ENCODE measurements around the gene CCDC116. TPM values are rescaled to one million over a fixed set of nuclear protein-coding genes. Genes with fewer than 3 reads are reported as not detected.

The CCDC116 gene
- total and polyA plus RNA-seq, 2 experiments from 2014 or later: 0.14 TPM; not detected in 1

DNA sequence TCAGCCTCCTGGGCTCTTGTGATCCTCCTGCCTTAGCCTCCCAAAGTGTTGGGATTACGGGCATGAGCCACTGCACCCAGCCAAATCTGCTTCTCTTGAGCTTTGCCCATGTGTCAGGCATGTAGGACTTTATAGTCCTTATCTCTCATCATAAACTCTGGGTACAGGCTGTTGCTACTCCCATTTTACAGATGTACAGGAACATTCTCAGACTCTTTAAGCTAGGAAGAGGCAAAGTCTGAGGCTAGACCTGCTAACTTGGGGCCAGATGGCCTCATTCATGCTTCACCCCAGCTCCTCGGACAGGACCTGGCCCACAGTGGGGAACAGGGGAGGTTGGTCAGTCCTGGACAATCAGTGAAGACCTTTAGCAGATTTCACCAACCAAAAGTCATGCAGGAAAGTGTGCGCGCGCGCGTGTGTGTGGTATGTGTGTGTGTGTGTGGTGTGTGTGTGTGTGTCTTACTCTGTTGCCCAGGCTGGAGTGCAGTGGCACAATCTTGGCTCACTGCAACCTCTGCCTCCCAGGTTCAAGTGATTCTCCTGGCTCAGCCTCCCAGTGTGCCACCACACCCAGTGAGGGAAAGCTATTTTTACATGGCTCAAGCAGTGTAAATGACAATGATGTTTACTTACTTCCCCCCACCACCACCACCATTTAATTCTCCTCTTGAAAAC is 26.5 kb upstream of the CCDC116 start:
- ATAC-seq: no peak
- Histone ChIP-seq H3K36me3 (ENCODE audit: insufficient read depth) (no peaks in the 10 kb centered on the region; the same call in 1 of the 2 replicates), H2AFZ (no peak overlapping the region), H3K4me3 (no peak overlapping the region), H3F3A (replicated peaks; ENCODE audit: low read depth) (no peaks in the 10 kb centered on the region; the same call in 1 of the 2 replicates), H3K79me2 (replicated peaks; ENCODE audit: insufficient read depth) (peaks cover 98% of the 10 kb centered on the region), H4K20me1 (replicated peaks; ENCODE audit: insufficient read depth) (peaks cover 51% of the 10 kb centered on the region), H3K27me3 (ENCODE audit: insufficient read depth) (no peaks in the 10 kb centered on the region), H3K9me2 (ENCODE audit: insufficient read depth) (no peaks in the 10 kb centered on the region), H3K4me2 (no peak overlapping the region), H3K4me1 (ENCODE audit: insufficient read depth) (no peaks in the 10 kb centered on the region), H3K27ac (ENCODE audit: low read depth) (no peak overlapping the region)
- no peak overlapping the region for H3K4me3 Mint-ChIP-seq
- DNase-seq (ENCODE audit: low spot score): no peak
- H3K27me3 Mint-ChIP-seq (ENCODE audit: insufficient read depth, low read depth, poor library complexity): peaks cover 7% of the 10 kb centered on the region
- H3K27ac Mint-ChIP-seq: no peak overlapping the region
- peaks cover 28% of the 10 kb centered on the region for H3K36me3 Mint-ChIP-seq (ENCODE audit: low read depth)
- H3K4me1 Mint-ChIP-seq: peaks cover 7% of the 10 kb centered on the region; the same call in 1 of the 3 replicates
- TF ChIP-seq NANOG (IDR thresholded peaks at IDR 0.05; ENCODE audit: borderline replicate concordance) (no peak), CREB1 (CRISPR knock-in tag; IDR thresholded peaks at IDR 0.05; ENCODE audit: low read depth) (no peak), EZH2phosphoT487 (IDR thresholded peaks at IDR 0.05; ENCODE audit: unreplicated experiment) (no peak), ZNF114 (CRISPR knock-in tag; IDR thresholded peaks at IDR 0.05) (no peak), JUNB (IDR thresholded peaks at IDR 0.05; ENCODE audit: unreplicated experiment) (no peak), EZH2 (IDR thresholded peaks at IDR 0.05; ENCODE audit: low read depth, unreplicated experiment) (no peak), POLR2AphosphoS5 (IDR thresholded peaks at IDR 0.05; ENCODE audit: low read depth) (no peak), STAT1 (IDR thresholded peaks at IDR 0.05; ENCODE audit: unreplicated experiment) (no peak), ZNF331 (CRISPR knock-in tag; IDR thresholded peaks at IDR 0.05; ENCODE audit: low read depth) (no peak)
- TF ChIP-seq, protein P1, sequence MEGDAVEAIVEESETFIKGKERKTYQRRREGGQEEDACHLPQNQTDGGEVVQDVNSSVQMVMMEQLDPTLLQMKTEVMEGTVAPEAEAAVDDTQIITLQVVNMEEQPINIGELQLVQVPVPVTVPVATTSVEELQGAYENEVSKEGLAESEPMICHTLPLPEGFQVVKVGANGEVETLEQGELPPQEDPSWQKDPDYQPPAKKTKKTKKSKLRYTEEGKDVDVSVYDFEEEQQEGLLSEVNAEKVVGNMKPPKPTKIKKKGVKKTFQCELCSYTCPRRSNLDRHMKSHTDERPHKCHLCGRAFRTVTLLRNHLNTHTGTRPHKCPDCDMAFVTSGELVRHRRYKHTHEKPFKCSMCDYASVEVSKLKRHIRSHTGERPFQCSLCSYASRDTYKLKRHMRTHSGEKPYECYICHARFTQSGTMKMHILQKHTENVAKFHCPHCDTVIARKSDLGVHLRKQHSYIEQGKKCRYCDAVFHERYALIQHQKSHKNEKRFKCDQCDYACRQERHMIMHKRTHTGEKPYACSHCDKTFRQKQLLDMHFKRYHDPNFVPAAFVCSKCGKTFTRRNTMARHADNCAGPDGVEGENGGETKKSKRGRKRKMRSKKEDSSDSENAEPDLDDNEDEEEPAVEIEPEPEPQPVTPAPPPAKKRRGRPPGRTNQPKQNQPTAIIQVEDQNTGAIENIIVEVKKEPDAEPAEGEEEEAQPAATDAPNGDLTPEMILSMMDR (conservative IDR thresholded peaks at IDR 0.05; ENCODE audit: low read depth in 2 of 2): no peak
- TF ChIP-seq, protein P2, sequence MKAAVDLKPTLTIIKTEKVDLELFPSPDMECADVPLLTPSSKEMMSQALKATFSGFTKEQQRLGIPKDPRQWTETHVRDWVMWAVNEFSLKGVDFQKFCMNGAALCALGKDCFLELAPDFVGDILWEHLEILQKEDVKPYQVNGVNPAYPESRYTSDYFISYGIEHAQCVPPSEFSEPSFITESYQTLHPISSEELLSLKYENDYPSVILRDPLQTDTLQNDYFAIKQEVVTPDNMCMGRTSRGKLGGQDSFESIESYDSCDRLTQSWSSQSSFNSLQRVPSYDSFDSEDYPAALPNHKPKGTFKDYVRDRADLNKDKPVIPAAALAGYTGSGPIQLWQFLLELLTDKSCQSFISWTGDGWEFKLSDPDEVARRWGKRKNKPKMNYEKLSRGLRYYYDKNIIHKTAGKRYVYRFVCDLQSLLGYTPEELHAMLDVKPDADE (IDR thresholded peaks at IDR 0.05): no peak
- TF ChIP-seq, protein P3, sequence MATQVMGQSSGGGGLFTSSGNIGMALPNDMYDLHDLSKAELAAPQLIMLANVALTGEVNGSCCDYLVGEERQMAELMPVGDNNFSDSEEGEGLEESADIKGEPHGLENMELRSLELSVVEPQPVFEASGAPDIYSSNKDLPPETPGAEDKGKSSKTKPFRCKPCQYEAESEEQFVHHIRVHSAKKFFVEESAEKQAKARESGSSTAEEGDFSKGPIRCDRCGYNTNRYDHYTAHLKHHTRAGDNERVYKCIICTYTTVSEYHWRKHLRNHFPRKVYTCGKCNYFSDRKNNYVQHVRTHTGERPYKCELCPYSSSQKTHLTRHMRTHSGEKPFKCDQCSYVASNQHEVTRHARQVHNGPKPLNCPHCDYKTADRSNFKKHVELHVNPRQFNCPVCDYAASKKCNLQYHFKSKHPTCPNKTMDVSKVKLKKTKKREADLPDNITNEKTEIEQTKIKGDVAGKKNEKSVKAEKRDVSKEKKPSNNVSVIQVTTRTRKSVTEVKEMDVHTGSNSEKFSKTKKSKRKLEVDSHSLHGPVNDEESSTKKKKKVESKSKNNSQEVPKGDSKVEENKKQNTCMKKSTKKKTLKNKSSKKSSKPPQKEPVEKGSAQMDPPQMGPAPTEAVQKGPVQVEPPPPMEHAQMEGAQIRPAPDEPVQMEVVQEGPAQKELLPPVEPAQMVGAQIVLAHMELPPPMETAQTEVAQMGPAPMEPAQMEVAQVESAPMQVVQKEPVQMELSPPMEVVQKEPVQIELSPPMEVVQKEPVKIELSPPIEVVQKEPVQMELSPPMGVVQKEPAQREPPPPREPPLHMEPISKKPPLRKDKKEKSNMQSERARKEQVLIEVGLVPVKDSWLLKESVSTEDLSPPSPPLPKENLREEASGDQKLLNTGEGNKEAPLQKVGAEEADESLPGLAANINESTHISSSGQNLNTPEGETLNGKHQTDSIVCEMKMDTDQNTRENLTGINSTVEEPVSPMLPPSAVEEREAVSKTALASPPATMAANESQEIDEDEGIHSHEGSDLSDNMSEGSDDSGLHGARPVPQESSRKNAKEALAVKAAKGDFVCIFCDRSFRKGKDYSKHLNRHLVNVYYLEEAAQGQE (IDR thresholded peaks at IDR 0.05; ENCODE audit: unreplicated experiment): no peak
- TF ChIP-seq, protein P4, sequence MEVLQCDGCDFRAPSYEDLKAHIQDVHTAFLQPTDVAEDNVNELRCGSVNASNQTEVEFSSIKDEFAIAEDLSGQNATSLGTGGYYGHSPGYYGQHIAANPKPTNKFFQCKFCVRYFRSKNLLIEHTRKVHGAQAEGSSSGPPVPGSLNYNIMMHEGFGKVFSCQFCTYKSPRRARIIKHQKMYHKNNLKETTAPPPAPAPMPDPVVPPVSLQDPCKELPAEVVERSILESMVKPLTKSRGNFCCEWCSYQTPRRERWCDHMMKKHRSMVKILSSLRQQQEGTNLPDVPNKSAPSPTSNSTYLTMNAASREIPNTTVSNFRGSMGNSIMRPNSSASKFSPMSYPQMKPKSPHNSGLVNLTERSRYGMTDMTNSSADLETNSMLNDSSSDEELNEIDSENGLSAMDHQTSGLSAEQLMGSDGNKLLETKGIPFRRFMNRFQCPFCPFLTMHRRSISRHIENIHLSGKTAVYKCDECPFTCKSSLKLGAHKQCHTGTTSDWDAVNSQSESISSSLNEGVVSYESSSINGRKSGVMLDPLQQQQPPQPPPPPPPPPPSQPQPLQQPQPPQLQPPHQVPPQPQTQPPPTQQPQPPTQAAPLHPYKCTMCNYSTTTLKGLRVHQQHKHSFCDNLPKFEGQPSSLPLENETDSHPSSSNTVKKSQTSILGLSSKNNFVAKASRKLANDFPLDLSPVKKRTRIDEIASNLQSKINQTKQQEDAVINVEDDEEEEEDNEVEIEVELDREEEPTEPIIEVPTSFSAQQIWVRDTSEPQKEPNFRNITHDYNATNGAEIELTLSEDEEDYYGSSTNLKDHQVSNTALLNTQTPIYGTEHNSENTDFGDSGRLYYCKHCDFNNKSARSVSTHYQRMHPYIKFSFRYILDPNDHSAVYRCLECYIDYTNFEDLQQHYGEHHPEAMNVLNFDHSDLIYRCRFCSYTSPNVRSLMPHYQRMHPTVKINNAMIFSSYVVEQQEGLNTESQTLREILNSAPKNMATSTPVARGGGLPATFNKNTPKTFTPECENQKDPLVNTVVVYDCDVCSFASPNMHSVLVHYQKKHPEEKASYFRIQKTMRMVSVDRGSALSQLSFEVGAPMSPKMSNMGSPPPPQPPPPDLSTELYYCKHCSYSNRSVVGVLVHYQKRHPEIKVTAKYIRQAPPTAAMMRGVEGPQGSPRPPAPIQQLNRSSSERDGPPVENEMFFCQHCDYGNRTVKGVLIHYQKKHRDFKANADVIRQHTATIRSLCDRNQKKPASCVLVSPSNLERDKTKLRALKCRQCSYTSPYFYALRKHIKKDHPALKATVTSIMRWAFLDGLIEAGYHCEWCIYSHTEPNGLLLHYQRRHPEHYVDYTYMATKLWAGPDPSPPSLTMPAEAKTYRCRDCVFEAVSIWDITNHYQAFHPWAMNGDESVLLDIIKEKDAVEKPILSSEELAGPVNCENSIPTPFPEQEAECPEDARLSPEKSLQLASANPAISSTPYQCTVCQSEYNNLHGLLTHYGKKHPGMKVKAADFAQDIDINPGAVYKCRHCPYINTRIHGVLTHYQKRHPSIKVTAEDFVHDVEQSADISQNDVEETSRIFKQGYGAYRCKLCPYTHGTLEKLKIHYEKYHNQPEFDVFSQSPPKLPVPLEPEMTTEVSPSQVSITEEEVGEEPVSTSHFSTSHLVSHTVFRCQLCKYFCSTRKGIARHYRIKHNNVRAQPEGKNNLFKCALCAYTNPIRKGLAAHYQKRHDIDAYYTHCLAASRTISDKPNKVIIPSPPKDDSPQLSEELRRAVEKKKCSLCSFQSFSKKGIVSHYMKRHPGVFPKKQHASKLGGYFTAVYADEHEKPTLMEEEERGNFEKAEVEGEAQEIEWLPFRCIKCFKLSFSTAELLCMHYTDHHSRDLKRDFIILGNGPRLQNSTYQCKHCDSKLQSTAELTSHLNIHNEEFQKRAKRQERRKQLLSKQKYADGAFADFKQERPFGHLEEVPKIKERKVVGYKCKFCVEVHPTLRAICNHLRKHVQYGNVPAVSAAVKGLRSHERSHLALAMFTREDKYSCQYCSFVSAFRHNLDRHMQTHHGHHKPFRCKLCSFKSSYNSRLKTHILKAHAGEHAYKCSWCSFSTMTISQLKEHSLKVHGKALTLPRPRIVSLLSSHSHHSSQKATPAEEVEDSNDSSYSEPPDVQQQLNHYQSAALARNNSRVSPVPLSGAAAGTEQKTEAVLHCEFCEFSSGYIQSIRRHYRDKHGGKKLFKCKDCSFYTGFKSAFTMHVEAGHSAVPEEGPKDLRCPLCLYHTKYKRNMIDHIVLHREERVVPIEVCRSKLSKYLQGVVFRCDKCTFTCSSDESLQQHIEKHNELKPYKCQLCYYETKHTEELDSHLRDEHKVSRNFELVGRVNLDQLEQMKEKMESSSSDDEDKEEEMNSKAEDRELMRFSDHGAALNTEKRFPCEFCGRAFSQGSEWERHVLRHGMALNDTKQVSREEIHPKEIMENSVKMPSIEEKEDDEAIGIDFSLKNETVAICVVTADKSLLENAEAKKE (CRISPR knock-in tag; IDR thresholded peaks at IDR 0.05): no peak
- no peaks in the 10 kb centered on the region; the same call in 2 of the 3 replicates for H3K9me3 Mint-ChIP-seq

All from GM23338 (cell line).